Measurements from ENCODE around the gene ZMIZ2.

Gene ZMIZ2

DNA sequence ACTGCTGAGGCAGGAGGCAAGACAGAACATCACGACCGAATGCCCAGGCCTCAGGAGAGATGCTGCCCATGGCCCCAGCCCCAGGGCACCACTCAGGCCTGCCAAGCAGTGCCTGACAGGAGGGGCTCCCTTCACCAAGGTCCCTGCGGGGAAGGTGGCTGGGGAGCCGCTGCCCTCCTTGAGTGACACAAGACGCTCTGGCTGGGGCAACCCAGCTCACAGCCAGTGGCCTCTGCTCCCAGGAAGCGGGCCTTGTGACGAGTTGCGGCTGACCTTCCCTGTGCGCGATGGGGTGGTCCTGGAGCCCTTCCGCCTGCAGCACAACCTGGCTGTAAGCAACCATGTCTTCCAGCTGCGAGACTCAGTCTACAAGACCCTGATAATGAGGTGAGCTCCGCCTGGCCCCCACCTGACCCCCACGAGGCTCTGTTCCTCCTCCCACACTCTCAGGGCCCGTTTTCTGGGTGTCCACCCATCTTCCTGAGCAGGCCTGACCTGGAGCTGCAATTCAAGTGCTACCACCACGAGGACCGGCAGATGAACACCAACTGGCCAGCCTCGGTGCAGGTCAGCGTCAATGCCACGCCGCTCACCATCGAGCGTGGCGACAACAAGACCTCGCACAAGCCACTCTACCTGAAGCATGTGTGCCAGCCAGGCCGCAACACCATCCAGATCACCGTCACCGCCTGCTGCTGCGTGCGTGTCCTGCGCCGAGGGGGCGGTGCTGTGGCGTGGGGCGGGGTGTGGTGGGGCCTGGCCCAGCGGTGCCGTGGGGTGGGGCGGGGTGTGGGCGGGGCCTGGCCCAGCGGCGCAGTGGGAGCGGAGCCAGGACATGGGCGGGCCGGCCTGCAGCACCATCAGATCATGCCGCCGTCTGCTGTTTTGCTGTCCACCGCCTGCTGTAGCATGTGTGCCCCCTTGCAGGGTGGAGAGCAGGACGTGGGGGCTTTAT is 12.8 kb downstream of the ZMIZ2 start:
- Histone ChIP-seq H3K27ac (ENCODE audit: low read length) (no peak overlapping the region), H3K36me3 (ENCODE audit: control insufficient read depth, low read depth, low read length) (peaks cover 71% of the 10 kb centered on the region)

DNA sequence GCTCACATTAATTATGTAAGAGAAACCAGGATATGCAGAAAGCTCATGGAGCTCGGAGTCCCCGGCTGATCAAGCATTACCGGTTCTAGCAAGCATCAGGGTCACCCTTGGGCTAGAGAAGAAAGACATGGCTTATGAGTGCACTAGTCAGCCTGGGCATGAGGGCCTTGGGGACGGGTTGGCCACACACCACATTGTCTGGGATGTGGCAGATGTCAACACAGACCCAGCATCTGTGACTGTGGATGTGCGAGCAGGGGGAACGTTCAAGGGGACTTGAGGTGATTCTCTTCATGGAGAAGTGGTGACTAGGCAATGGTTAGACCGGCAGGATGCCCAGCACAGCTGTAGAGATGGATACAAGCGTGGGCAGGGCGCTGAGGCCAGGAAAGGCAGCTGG is 13.7 kb downstream of the ZMIZ2 start:
- Histone ChIP-seq H3K9ac (ENCODE audit: low read length) (no peak overlapping the region), H3K27ac (ENCODE audit: low read length) (no peak overlapping the region), H3K36me3 (ENCODE audit: control insufficient read depth, low read depth, low read length) (peaks cover 75% of the 10 kb centered on the region), H3K9me3 (ENCODE audit: control insufficient read depth, low read depth, low read length) (no peaks in the 10 kb centered on the region), H3K27me3 (ENCODE audit: control insufficient read depth, insufficient read depth, low read length) (no peaks in the 10 kb centered on the region), H3K4me1 (ENCODE audit: control insufficient read depth, low read depth, low read length) (no peaks in the 10 kb centered on the region), H3K4me3 (ENCODE audit: low read length) (no peak overlapping the region)

More for the DNA sequence above, 12.8 kb downstream of the ZMIZ2 start:
- no peak overlapping the region for H3K9ac ChIP-seq (ENCODE audit: low read length)
- no peaks in the 10 kb centered on the region for H3K9me3 ChIP-seq (ENCODE audit: control insufficient read depth, low read depth, low read length)
- H3K4me1 ChIP-seq (ENCODE audit: control insufficient read depth, low read depth, low read length), result no peaks in the 10 kb centered on the region
- H3K27me3 ChIP-seq (ENCODE audit: control insufficient read depth, insufficient read depth, low read length), result no peaks in the 10 kb centered on the region
- no peak overlapping the region for H3K4me3 ChIP-seq (ENCODE audit: low read length)

- no peaks in the 10 kb centered on the region for H3K9me3 ChIP-seq (ENCODE audit: control insufficient read depth, low read depth, low read length)
- no peak overlapping the region for H3K9ac ChIP-seq (ENCODE audit: low read length)
- H3K4me1 ChIP-seq (ENCODE audit: control insufficient read depth, low read depth, low read length), result no peaks in the 10 kb centered on the region
- peaks cover 74% of the 10 kb centered on the region for H3K36me3 ChIP-seq (ENCODE audit: control insufficient read depth, low read depth, low read length)
- H3K4me3 ChIP-seq (ENCODE audit: low read length), result no peak overlapping the region
- H3K27me3 ChIP-seq (ENCODE audit: control insufficient read depth, insufficient read depth, low read length), result no peaks in the 10 kb centered on the region
- no peak overlapping the region for H3K27ac ChIP-seq (ENCODE audit: low read length)
These were observed 14.3 kb downstream of the ZMIZ2 start for GRCh38 chr7:44762726-44763522.

GRCh38 chr7:44764081-44764480 is 15.4 kb downstream of the ZMIZ2 start:
- no peaks in the 10 kb centered on the region for H3K9me3 ChIP-seq (ENCODE audit: control insufficient read depth, low read depth, low read length)
- no peak overlapping the region for H3K27ac ChIP-seq (ENCODE audit: low read length)
- H3K9ac ChIP-seq (ENCODE audit: low read length), result no peak overlapping the region
- no peak overlapping the region for H3K4me3 ChIP-seq (ENCODE audit: low read length)
- no peaks in the 10 kb centered on the region for H3K4me1 ChIP-seq (ENCODE audit: control insufficient read depth, low read depth, low read length)
- no peaks in the 10 kb centered on the region for H3K27me3 ChIP-seq (ENCODE audit: control insufficient read depth, insufficient read depth, low read length)
- H3K36me3 ChIP-seq (ENCODE audit: control insufficient read depth, low read depth, low read length), result peaks cover 72% of the 10 kb centered on the region

GRCh38 chr7:44764665-44765578 is 16.3 kb downstream of the ZMIZ2 start:
- Histone ChIP-seq H3K27me3 (ENCODE audit: control insufficient read depth, insufficient read depth, low read length) (no peaks in the 10 kb centered on the region), H3K9me3 (ENCODE audit: control insufficient read depth, low read depth, low read length) (no peaks in the 10 kb centered on the region), H3K4me3 (ENCODE audit: low read length) (no peak overlapping the region), H3K36me3 (ENCODE audit: control insufficient read depth, low read depth, low read length) (peaks cover 72% of the 10 kb centered on the region), H3K9ac (ENCODE audit: low read length) (no peak overlapping the region), H3K27ac (ENCODE audit: low read length) (no peak overlapping the region), H3K4me1 (ENCODE audit: control insufficient read depth, low read depth, low read length) (no peaks in the 10 kb centered on the region)

DNA sequence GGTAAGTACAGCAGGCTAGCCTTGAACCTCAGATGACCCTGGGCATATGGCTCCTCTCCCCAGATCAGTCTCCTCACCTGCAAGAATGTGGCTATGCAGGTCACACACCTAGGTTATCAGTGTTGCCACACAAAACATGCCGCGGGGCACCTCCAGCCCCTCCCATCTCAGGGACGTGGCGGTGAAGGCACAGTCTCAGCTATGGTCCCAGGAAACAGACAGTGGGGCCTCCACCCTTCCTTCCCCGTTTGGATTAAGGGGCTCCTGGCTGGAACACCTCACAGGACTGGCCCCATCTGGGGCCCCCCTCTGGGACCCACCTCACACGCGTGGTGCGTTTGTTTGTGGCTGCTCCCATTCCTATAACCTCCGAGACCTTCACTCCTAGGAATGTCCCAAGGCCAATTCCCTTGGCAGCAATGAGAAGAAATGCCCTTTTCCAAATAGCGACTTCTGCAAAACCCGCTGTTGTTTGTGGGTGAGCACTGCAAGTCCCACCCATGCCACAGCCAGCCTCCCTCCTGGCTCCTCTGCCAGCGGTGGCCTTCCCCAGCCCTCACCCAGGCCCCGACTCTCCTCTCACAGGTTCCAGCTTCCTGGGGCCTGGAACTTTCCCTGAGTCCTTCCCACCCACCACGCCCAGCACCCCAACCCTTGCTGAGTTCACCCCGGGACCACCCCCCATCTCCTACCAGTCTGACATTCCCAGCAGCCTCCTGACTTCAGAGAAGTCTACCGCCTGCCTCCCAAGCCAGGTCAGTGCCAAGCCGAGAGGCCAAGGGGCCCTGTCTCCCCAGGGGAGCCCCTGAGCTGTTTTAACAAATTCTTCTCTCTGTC is 17.1 kb downstream of the ZMIZ2 start:
- H3K36me3 ChIP-seq (ENCODE audit: control insufficient read depth, low read depth, low read length), result peaks cover 65% of the 10 kb centered on the region
- H3K4me3 ChIP-seq (ENCODE audit: low read length), result no peak overlapping the region
- no peaks in the 10 kb centered on the region for H3K4me1 ChIP-seq (ENCODE audit: control insufficient read depth, low read depth, low read length)
- H3K9ac ChIP-seq (ENCODE audit: low read length), result no peak overlapping the region
- no peaks in the 10 kb centered on the region for H3K27me3 ChIP-seq (ENCODE audit: control insufficient read depth, insufficient read depth, low read length)
- H3K27ac ChIP-seq (ENCODE audit: low read length), result no peak overlapping the region
- no peaks in the 10 kb centered on the region for H3K9me3 ChIP-seq (ENCODE audit: control insufficient read depth, low read depth, low read length)

DNA sequence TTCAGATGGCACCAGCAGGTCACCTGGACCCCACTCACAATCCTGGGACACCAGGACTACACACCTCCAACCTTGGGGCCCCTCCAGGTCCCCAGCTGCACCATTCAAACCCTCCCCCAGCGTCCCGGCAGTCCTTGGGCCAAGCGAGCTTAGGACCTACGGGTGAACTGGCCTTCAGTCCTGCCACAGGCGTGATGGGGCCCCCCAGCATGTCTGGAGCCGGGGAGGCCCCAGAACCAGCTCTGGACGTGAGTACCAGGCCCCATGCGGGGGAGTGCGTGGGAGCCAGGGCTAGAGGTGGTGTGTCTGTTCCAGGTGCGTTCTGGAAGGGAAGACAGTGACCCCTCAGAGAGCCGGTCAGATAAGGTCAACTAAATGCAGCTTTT is 17.8 kb downstream of the ZMIZ2 start:
- no peak overlapping the region for H3K27ac ChIP-seq (ENCODE audit: low read length)
- H3K9me3 ChIP-seq (ENCODE audit: control insufficient read depth, low read depth, low read length), result no peaks in the 10 kb centered on the region
- H3K36me3 ChIP-seq (ENCODE audit: control insufficient read depth, low read depth, low read length), result peaks cover 59% of the 10 kb centered on the region
- H3K27me3 ChIP-seq (ENCODE audit: control insufficient read depth, insufficient read depth, low read length), result no peaks in the 10 kb centered on the region
- no peak overlapping the region for H3K9ac ChIP-seq (ENCODE audit: low read length)
- no peaks in the 10 kb centered on the region for H3K4me1 ChIP-seq (ENCODE audit: control insufficient read depth, low read depth, low read length)
- no peak overlapping the region for H3K4me3 ChIP-seq (ENCODE audit: low read length)

DNA sequence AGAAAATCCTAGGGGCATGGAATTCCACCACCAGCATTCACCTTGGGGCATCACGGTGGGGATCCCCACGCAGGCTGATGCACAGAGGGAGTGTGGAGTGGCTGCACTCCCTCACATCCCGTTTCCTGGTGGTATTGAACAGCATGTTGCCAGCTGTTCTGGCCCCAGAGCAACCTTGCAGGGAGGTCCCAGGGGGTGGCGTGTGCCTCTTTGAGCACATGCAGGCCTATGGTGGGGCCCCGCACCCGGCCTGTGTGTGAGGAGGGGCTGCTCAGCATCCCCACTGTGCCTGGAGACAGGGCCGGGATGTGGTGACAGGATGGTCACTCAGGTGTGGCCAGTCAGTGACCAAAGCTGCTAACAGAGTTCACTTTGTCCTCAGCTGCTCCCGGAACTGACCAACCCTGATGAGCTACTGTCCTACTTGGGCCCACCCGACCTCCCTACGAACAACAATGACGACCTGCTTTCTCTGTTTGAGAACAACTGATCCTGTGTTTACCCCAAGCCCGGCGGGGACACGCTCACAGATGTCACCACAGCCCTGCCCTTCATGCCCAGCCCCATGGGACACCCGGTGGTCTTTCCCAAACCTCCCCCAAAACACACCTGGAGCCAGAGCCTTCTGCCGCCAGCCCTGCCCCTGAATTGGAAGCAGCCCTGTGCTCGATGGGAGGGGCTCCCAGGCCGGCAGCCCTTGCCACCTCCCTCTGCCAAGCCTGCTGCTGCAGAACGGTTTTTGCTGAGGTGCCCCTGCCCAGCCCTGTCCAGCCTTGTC is 18.7 kb downstream of the ZMIZ2 start:
- Histone ChIP-seq H3K4me1 (ENCODE audit: control insufficient read depth, low read depth, low read length) (no peaks in the 10 kb centered on the region), H3K27me3 (ENCODE audit: control insufficient read depth, insufficient read depth, low read length) (no peaks in the 10 kb centered on the region), H3K36me3 (ENCODE audit: control insufficient read depth, low read depth, low read length) (peaks cover 52% of the 10 kb centered on the region), H3K4me3 (ENCODE audit: low read length) (no peak overlapping the region), H3K9ac (ENCODE audit: low read length) (no peak overlapping the region), H3K9me3 (ENCODE audit: control insufficient read depth, low read depth, low read length) (no peaks in the 10 kb centered on the region), H3K27ac (ENCODE audit: low read length) (no peak overlapping the region)

DNA sequence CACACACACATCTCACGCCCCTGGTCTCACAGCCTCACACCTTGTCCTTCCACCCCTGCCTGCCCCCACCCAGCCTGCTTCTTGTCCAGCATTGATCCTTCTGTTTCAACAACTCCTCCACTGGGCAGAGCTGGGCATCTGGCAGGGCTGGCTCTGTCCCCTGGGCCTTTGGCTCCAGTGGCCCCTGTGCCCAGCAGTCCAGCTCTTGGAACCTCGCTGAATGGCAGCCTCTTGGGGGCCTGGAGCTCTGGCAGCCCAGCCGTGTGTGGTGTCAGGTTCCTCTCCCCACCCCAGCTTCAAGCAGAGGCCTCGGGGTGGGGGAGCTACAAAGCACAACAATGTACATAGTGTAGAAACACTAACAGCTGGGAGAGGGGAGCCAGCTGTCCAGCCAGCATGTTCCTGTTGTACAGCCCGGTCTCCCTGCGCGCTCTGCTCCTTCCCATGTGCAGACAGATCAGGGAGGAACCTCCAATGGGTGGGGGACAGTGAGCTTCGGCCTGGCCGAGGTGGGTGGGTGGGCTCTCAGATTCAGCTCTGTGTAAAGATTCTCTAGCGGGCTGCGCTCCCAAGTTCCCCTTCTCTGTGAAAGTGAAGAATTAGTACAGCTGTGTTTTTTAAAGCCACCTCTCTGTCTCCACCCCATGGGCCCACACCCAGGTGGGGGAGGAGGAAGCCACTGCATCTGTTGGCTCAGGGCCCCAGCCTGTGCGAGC is 19.4 kb downstream of the ZMIZ2 start:
- H3K27ac ChIP-seq (ENCODE audit: low read length), result no peak overlapping the region

More for the DNA sequence above, 19.4 kb downstream of the ZMIZ2 start:
- H3K4me1 ChIP-seq (ENCODE audit: control insufficient read depth, low read depth, low read length), result no peaks in the 10 kb centered on the region
- H3K27me3 ChIP-seq (ENCODE audit: control insufficient read depth, insufficient read depth, low read length), result no peaks in the 10 kb centered on the region
- peaks cover 45% of the 10 kb centered on the region for H3K36me3 ChIP-seq (ENCODE audit: control insufficient read depth, low read depth, low read length)
- no peaks in the 10 kb centered on the region for H3K9me3 ChIP-seq (ENCODE audit: control insufficient read depth, low read depth, low read length)
- H3K9ac ChIP-seq (ENCODE audit: low read length), result no peak overlapping the region
- H3K4me3 ChIP-seq (ENCODE audit: low read length), result no peak overlapping the region
